HG03457 (cell line): ENCODE measurements around the gene NTM.

ENCODE experiments used
- ATAC-seq: cut with Tn5 transposase; IDR thresholded peaks from one replicate; pipeline ENCODE4 v1.9.1; 2021; ENCODE audit warnings: moderate number of reproducible peaks; ENCODE audit not compliant: unreplicated experiment

NTM gene

GRCh38 chr11:131540676-131541075 is 170.3 kb downstream of the NTM start:
- no peak for ATAC-seq

- ATAC-seq: no peak
Measured at GRCh38 chr11:131543389-131544025, 173.1 kb downstream of the NTM start.

GRCh38 chr11:131544591-131544990 is 174.2 kb downstream of the NTM start:
- ATAC-seq: no peak

GRCh38 chr11:131546218-131546895 is 175.9 kb downstream of the NTM start:
- ATAC-seq: no peak

- no peak for ATAC-seq
Measured at GRCh38 chr11:131549099-131549498, 178.7 kb downstream of the NTM start.

GRCh38 chr11:131549770-131550169 is 179.4 kb downstream of the NTM start:
- ATAC-seq: no peak

- ATAC-seq: no peak
Measured at GRCh38 chr11:131560287-131560686, 189.9 kb downstream of the NTM start.

- no peak for ATAC-seq
Measured at GRCh38 chr11:131561501-131561900, 191.1 kb downstream of the NTM start.

GRCh38 chr11:131561972-131562371 is 191.6 kb downstream of the NTM start:
- ATAC-seq: no peak

- ATAC-seq: no peak
Measured at GRCh38 chr11:131568318-131568717, 197.9 kb downstream of the NTM start.

- no peak for ATAC-seq
Measured at GRCh38 chr11:131571571-131571970, 201.2 kb downstream of the NTM start.

- no peak for ATAC-seq
Measured at GRCh38 chr11:131572423-131572822, 202.0 kb downstream of the NTM start.

- no peak for ATAC-seq
Measured at GRCh38 chr11:131579932-131580387, 209.5 kb downstream of the NTM start.

GRCh38 chr11:131580476-131580875 is 210.1 kb downstream of the NTM start:
- no peak for ATAC-seq

- ATAC-seq: no peak
Measured at GRCh38 chr11:131581046-131581445, 210.6 kb downstream of the NTM start.

- ATAC-seq: no peak
Measured at GRCh38 chr11:131582021-131582525, 211.7 kb downstream of the NTM start.

- ATAC-seq: no peak
Measured at GRCh38 chr11:131583421-131583820, 213.0 kb downstream of the NTM start.

- ATAC-seq: no peak
Measured at GRCh38 chr11:131583938-131584337, 213.5 kb downstream of the NTM start.

GRCh38 chr11:131584785-131585592 is 214.6 kb downstream of the NTM start:
- no peak for ATAC-seq

GRCh38 chr11:131588057-131588456 is 217.6 kb downstream of the NTM start:
- ATAC-seq: no peak

GRCh38 chr11:131591051-131591461 is 220.6 kb downstream of the NTM start:
- no peak for ATAC-seq

GRCh38 chr11:131592152-131592551 is 221.7 kb downstream of the NTM start:
- no peak for ATAC-seq
